HS-27A (cell line): ENCODE data around the gene STAP2.

Source experiments
- DNase-seq: peaks from one replicate; pipeline ENCODE4 v3.0.0-alpha.2; 2012; ENCODE audit warnings: low read depth, missing footprints

The STAP2 gene

DNA sequence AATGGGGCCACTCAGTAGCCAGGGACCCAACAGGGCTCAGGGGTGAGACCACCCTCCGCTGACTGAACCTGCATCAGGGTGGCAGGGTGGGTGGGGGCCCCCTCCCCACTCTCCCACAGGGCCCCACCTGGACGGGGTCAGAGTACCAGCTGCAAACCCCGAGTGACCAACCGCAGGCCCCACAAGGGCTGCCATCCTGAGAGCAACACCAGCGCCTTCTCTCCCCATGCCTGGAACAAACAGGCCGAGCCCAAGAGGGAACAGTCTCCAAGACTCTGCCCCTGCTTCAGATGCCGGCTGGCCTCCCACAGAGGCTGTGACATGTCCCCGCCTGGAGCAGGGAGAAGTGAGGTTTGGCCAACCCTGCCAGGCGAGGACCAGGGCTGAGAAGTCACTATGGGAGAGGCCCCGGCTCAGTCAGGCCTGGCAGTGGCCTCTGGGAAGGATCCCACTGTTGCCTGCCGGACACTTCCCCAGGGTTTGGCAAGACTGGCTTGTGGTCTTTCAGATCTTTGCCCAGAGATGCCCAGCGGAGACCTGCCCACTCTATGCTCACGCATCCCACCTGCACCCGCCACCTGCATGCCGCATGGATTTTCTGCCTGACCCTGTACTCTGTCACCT, 31.9 kb upstream of the STAP2 start:
- DNase-seq, result no peak

DNA sequence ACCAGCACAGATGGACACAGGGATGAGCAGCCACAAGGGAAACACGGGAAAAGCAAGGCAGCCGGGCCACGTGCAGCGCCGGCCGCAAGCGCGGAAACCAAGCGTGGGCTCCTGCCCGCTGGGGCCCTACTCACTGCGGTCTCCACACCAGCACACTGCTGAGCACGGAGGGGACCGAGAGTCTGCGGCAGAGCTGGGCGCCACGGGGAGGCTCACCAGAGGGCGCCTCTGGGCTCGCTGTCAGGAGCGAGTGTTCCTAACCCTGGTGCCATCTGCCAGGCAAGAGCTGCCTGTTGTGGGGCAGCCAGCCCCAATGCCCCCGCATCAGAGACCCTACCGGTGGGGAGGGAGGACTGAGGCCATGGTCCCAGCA, 31.2 kb upstream of the STAP2 start:
- DNase-seq, result no peak

DNA sequence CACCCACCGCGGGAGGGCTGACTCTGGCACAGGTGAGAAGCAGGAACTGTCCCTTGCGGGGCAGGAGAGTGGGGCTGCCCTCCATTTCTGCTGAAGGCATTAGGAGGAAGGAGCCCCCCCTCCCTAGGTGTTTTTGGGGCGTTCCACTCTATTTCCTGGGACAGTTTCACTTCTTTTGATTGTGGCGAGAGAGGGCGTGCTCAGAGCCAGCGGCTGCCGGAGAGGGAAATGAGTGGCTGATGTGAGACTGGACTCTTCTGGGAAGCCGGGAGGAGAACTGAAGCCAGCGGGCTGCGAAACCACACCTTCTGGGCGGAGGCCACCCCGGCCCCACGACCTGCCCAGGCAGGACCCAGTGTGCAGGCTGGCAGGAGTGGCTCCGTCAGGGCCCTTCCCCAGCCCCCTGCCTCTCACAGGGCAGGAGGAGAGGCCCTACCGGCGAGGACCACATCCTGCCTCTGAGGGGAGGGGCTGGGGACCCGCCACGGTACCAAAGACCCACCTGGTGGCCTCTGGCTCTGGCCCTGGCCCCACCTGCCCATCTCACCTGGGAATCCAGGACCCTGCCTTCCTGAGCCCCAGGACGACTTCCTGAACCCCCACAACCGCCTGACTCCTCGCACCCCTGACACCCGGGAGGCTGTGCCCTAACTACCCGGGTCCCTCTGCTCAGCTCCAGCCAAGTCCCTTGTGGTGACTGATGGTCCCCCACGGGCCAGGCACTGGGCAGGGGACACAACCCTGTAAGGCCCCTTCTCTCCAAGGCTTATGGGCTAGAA, 30.7 kb upstream of the STAP2 start:
- no peak for DNase-seq

DNA sequence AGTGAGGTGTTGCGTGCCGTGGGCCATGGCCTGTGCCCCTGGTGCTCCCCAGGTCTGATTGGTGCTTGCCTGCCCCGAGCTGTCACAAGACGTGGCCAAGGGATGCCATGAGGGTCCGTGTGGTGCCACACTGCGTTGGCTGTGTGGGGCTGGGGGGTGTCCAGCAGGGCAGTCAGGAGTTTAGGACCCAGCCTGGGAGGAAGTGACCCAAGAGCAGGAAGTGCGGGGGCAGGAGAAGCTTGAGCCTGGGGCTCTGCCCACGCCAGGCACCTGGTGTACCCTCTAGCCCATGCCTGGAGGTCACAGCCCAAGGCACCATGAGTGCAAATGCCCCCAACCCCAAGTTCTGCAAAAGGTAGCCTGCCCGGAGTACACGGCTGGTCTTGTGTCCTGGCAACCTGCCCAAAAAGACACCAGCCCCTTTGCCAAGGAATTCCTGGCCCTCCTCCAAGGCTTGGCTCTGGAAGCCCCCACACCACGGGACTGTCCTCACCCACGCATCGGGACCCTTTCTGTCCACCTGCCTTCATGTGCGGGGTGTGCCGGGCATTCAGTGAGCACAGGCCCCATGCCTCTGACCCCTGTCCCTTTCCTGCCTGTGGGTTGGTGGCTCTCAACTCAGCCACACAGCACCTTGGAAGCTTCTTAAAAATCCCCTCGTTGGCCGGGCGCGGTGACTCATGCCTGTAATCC, 29.6 kb upstream of the STAP2 start:
- no peak for DNase-seq

DNA sequence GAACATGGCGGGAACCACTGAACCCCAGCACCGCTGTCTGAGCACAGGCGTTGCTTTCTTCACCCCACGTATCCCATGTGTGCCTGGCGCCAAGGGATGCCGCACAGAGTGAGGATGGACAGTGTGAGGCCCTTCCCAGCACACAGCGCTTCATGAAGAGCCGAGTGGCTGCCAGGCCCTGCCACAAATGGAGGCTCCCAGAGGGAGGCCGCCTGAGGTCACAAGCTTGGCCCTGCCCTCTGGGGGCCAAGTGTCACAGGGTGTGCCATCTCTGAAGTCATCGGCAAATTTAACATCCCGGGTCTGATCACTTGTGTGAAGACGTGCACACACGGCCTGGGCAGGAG, 29.1 kb upstream of the STAP2 start:
- DNase-seq, result no peak

DNA sequence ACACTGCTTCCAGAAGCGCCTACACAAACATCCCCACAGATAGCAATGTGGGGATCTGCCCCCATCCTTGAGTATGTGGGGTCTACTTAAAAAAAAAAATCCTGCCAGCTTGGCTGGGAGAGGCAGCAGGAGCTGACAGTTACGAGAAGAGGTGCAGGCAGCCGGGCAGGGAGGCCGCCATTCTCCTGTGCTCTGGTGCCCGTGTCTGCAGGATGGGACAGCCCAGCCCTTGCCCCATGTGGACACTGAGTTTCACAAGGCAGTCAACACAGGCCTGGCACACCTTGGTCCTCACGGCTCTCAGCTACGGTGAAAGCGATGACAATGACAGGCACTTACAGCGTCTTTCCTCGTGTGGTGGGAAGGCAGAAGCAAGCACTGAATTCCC, 28.7 kb upstream of the STAP2 start:
- DNase-seq, result no peak

DNA sequence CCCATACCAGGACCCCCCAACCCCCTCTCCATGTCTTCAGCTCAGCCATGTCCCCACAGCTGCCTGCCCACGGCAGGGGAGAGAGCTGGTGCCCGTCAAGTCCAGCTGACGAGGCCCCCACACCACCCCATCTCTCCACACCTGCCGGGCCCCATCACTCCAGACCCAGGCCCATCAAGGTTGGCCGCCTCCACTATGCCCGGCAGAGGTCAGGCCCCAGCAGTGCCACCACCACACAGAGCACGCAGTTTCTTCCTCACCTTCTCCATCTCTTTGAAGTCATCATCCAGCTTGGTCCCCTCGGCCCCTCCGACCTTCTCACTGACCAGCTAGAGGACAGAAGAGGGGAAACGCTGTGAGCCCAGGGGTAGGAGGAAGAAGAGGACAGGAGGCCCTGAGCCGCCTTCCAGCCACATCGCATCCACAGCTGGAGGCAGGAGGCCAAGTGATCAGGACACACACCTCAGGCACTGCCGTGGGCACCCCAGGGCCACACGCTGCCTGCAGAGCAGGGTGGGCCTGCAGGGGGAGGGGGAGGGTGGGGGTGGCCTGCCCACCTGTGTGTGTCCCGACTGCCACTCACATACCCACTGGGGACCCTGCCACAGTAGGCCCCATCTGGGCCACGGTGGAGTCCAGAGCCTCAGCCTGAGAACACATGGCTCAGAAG, 28.2 kb upstream of the STAP2 start:
- no peak for DNase-seq

DNA sequence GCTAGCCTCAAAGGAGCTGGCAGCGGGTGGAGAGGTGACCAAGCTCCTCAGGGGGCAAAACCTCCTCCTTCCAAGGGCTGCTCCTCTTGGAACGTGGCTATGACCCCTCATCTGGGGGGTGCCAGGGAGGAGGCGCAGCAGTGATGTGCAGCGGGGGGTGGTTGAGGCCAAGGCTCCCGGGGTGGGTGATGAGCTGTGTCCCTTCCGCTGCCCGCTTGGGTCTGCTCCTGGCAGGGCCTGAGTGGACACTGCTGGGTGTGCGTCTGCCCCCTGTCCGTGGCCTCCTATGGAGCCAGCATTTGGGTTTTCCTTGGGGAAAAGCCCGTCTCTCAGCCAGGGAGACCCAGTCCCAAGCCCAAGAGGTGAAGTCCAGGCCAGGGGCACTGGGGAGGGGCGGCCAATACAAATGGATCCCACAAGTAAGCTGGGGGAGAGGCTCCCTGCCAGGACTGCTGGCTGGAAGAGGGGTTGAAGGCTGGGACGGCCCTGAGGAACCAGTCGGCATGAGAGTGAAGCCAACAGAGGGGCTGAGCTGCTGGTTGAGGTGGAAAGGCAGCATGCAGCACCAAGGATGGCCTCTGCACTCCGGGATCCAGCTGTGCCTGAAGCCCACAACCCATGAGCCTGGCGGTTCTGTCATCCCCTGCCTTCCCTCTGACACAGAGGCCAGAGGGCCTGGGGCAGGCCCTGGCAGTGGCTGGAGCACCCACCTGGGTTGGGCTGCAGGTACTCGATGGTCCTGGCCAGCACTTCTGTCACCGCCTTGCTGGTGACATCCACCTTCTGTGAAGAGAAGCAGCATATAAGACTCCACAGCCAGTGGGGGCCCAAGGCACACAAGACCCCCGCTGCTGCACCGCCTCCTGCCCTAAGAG, 27.4 kb upstream of the STAP2 start:
- DNase-seq, result no peak

DNA sequence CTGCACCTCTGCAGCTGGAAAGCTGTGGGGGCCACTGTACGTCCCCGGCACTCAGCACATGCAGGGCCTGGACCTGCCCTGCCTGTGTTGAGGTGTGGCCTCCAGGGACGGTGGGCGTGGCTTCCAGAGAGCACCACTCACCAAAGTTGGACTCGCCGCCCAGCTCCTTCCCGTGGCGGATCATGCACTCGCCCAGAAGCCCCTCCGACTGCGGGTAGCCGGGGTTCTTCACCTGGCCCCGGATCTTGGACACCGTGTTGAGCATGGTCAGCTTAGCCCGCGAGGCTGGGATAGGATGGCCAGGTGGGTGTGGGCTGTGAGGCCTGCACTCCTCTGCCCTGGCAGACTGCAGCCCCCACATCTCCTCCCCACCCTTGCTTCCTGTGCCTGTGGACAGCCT, 26.7 kb upstream of the STAP2 start:
- no peak for DNase-seq

DNA sequence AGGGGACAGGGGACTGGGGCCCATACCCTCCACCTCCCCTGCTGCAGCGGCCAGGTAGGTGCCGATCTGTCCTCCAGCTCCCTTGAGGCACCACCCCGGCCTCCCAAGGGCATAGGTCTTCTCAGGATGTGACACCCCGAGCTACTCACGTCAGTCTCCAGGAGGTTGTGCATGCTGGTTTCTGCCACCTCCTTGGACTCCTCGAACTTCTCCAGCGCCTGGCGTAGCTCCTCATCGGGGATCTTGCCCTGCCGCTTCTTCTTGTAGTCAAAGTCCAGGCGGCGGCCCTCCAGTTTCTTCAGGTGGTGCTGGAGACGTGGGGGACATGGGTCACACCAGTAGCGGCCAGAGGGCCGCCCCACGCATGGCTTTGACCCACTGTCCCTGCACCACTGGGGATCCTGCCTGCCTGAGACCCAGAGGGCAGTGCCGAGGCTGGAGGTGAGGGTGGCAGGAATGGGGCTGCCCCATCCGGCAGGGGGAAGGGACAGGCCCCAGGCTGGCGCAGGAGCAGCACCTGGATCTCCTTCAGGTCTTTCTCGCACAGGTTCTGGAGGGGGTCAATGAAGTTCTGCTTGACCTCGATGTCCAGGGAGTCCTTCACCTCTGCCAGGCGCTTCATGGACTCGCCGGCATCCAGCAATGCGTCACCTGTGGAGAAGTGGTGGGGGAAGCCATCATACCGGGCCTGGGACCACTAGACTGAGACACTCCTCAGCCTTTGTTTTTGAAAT, 25.1 kb upstream of the STAP2 start:
- DNase-seq, result no peak

DNA sequence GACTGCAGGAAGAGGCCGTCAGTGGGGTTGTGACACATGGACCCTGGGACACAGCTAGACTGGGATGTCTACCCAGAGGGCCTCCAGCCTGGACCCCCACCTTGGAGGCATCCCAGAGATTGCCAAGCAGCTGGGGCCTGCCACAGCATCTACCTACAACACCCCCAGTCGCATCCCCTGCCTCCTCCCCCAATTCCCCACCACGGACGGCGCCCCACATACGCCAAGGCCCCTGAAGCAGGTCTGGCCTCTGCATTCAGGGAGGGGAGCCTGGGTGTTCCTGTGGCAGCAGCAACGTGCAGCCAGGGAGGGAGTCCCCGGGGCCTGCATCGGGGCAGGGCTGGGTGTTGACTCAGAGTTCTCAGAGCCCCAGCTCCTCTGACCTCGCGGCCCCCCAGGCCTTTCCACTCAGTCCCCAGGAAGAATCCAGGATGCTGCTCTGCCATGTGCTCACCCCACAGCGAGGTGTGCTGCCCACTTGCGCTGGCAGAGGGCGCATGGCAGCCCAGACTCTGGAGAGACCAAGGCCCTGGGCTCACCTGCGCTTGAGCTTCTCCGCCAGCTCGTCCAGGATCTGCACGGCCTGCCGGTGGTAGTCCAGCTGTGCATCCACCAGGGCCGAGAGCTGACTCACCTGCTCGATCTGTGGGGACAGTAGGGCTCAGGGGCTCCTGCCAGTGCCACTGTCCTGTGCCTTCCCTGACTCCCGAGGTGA, 24.4 kb upstream of the STAP2 start:
- DNase-seq, result no peak

DNA sequence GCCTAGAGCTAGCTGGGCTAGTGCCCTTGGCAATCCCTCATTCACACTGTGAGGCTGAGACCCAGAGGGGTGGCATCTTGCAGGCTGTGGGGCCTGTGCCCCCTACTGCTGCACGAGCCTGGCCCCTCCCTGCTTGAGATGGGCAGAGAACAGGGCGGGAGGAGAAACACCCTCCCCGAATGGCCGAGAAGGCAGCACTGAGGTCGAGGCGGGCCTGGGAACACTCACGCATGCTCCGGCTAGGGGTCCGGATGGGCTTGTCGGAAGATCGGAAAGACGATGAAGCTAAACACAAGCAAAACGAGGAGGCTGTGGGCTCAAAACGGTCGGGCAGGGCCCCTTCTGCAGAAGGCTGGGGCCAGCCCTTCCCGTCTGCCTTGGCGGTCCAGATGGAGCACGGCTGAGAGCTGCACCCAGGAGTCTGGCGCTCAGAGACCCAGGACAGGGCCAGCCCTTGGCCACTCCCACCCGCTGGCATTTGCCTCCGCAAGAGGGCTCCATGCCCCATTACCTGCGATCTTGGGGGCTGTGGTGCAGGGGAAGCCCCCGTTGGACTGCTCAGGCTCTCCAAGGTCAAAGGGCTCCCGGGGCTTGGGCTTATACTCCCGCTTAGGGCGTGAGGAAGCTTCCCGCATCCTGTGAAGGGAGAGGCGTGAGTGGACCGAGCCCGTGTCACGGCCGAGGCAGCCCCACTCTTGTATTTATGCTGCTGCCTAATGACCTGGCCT, 23.6 kb upstream of the STAP2 start:
- DNase-seq, result no peak

DNA sequence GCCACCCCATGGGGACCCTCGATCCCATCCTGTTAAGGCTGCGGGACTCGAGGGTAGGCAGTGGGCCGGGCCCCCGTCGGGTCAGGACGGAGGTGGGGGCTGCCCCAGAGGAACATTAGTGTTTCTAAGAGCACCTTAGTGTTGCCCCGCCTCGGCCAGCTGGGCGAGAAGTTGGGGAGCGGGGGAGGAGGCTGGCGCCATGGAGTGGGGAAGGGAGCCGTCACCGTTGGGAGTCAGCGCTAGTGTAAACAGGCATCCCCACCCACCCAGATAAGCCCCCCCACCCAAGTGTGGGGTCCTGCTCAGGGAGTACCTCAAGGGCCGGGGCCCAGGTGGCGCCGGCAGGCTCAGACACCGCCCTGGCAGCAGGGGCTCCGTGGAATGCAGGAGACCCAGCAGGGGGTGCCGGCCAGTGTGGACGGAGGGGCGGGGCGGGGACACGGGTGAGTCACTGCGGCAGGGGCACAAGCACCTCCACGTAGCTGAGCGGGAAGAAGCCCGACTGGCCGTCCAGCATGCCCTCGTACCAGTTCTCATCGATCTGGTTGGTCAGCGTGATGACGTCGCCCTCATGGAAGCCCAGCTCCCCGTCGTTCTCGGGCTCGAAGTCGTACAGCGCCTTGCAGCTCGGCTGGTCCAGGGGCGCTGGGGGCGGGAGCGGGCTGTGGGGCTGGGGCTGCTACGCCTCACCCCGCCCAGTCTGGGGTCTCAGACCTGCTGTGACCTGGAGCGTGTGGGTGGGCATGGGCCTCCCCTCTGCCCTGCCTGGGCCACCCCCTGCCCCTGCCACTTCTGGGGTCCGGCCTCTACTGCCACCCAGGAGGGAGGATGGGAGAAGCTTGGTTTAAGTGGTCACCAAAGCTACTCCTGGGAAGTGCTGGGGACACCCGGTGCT, 22.8 kb upstream of the STAP2 start:
- no peak for DNase-seq

DNA sequence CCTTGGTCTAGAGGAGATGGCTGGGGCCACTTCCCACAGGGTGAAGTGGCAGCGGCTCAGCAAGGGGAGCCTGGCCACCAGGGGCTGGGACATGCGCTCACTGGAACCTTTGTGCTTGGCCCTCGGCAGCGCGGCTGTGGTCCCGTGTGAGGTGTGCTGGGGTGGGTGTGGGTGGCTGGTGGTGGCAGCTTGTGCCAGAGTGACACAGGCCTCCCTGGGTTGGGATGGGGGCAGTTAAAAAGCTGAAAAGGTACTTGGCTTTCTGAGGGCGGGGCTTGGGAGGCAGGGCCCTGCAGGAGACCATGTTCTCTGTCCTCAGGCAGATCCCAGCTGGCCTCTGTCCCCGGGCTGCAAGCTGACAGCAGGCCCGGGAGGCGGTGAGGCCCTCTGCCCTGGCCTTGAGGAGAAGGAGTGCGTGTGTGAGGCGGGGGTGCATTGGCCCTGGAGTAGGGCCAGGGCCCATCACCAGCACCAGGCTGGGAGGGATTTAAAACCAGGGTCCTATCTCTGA, 22.1 kb upstream of the STAP2 start:
- DNase-seq, result no peak

DNA sequence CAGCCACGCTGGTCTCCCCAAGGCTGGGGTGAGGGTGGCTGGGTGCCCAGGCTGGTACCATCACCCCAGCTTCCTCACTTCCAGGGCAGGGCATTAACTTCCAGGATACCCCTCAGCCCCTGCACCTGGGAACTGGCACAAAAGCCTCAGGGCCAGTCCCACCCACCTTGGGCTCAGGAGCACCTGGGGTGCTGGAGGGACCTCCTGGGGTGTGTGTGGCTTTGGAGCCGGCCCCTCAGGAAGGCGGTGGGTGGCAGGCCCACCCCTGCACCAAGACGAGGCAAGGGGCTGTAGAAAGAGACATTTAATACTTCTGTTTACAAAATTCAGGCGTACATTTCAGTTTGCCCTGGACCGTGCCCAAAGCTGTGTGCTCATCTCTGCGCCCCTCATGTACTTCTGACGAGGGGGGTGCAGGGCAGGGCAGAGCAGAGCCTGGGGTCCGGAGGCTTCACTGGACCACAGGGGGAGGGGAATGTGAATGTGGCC, 21.5 kb upstream of the STAP2 start:
- no peak for DNase-seq

DNA sequence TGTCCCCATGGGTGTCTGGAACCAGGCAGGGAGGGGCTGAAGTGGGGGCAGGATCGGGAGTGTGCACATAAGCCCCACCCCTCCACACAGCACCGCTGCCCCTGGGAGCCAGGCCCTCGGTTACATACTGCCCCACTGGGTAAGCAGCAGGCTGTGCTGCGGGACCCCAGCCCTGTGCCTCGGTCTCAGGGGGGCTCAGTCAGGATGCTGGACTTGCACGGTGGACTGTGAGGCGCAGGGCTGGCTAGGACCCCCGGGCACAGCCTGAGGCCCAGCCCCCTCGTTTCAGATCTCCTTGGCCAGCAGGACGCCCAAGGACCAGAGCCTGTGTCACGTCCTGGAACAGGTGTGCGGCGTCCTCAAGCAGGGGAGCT, 21.0 kb upstream of the STAP2 start:
- no peak for DNase-seq

DNA sequence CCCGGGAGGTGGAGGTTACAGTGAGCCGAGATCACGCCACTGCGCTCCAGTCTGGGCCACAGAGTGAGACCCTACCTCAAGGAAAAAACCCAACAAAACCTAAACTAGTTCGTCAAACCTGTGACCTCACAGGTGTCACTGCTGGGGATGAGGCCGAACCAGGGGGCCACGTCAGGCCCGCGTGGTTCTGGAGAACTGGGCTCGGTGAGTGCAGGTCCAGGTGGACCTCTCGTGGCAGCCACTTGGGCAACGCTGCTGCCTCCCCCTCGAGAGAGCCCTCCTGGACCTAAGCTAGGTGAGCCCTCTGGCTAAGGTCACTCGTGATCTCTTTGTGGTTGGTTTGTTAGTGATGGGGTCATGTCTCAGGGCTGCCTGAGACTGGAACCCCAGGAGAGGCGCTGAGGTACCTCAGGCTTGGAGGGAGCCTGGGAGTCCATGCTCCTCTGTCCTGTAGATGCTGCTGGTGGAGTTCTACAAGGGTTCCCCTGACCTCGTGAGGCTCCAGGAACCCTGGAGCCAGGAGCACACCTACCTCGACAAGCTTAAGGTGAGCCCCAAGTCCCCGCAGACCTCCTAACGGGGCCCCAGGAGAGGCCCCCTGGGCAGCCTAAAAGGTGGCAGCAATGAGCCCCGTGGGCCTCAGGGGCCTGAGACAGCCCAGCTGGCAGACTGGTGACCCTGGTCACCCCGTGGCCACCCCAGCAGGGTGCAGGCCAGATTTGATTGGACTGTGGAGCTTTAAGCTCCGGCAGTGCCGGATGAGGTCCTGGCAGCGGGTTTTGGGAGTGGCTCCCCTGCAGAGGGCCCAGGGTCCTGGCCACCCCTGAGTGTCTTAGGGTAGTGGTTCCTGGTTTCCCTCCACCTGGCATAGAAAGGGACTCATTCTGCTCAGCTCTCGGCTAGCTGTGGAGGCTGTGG, 20.3 kb upstream of the STAP2 start:
- no peak for DNase-seq
